HEK293 (cell line): Measurements from ENCODE around the gene NT5C1B.

ENCODE experiments used
- ATF2 ChIP-seq: fragments of 450-650 bp; formaldehyde crosslinking; IDR thresholded peaks from 2 replicates; pipeline ENCODE4 v1.5.1; 2016; ENCODE audit warnings: missing biosample characterization, missing genetic modification characterization, low read depth
- CTCF ChIP-seq: fragments of 450-650 bp; formaldehyde crosslinking; IDR thresholded peaks from 2 replicates; pipeline ENCODE4 v1.5.1; 2016; ENCODE audit warnings: missing biosample characterization, missing genetic modification characterization
- OSR2 ChIP-seq: fragments of 450-650 bp; formaldehyde crosslinking; IDR thresholded peaks from 2 replicates; pipeline ENCODE4 v1.5.1; 2016; ENCODE audit warnings: missing biosample characterization, missing genetic modification characterization
- RBAK ChIP-seq: fragments of 450-650 bp; formaldehyde crosslinking; IDR thresholded peaks from 2 replicates; pipeline ENCODE4 v1.5.1; 2016; ENCODE audit warnings: missing biosample characterization, missing genetic modification characterization
- SP3 ChIP-seq: fragments of 450-650 bp; formaldehyde crosslinking; IDR thresholded peaks from 2 replicates; pipeline ENCODE4 v1.5.1; 2016; ENCODE audit warnings: missing biosample characterization, missing genetic modification characterization
- YY2 ChIP-seq: fragments of 450-650 bp; formaldehyde crosslinking; IDR thresholded peaks from 2 replicates; pipeline ENCODE4 v1.5.1; 2016; ENCODE audit warnings: missing biosample characterization, missing genetic modification characterization
- ZBTB48 ChIP-seq: fragments of 450-650 bp; formaldehyde crosslinking; IDR thresholded peaks from 2 replicates; pipeline ENCODE4 v1.5.1; 2016; ENCODE audit warnings: missing biosample characterization, missing genetic modification characterization
- ZNF112 ChIP-seq: fragments of 450-650 bp; formaldehyde crosslinking; IDR thresholded peaks from 2 replicates; pipeline ENCODE4 v1.5.0; 2017; ENCODE audit warnings: missing biosample characterization, missing genetic modification characterization
- ZNF302 ChIP-seq: fragments of 450-650 bp; formaldehyde crosslinking; IDR thresholded peaks from 2 replicates; pipeline ENCODE4 v1.5.1; 2016; ENCODE audit warnings: missing biosample characterization, missing genetic modification characterization, low read depth
- ZNF48 ChIP-seq: fragments of 450-650 bp; formaldehyde crosslinking; IDR thresholded peaks from 2 replicates; pipeline ENCODE4 v1.5.1; 2016; ENCODE audit warnings: missing biosample characterization, missing genetic modification characterization
- ZNF518A ChIP-seq: fragments of 450-650 bp; formaldehyde crosslinking; conservative IDR thresholded peaks from 2 replicates; pipeline ENCODE4 v1.5.1; 2016; ENCODE audit warnings: low read depth, missing biosample characterization, missing genetic modification characterization
- ZNF571 ChIP-seq: fragments of 450-650 bp; formaldehyde crosslinking; IDR thresholded peaks from 2 replicates; pipeline ENCODE4 v1.5.0; 2017; ENCODE audit warnings: missing biosample characterization, missing genetic modification characterization
- ZSCAN4 ChIP-seq: fragments of 450-650 bp; formaldehyde crosslinking; IDR thresholded peaks from 2 replicates; pipeline ENCODE4 v1.5.1; 2017; ENCODE audit warnings: missing biosample characterization, missing genetic modification characterization

- TF ChIP-seq ZNF302 (tag by site-specific recombination) (no peak), OSR2 (no peak), ZNF112 (tag by site-specific recombination) (no peak), ZNF48 (tag by site-specific recombination) (no peak), CTCF (tag by site-specific recombination) (no peak), ATF2 (tag by site-specific recombination) (no peak), SP3 (tag by site-specific recombination) (no peak), ZBTB48 (tag by site-specific recombination) (no peak), ZNF571 (no peak), RBAK (tag by site-specific recombination) (no peak), ZNF518A (no peak), ZSCAN4 (no peak), YY2 (tag by site-specific recombination) (no peak)
These were observed 11.3 kb downstream of the NT5C1B start for GRCh38 chr2:18578033-18578432.
